GM18511 (cell line): Measurements from ENCODE around the gene MRI1.
"Not testable (repeated sequence)": the region's sequence is repeated elsewhere in the genome, so short reads cannot be mapped to it uniquely, and the experiment has no call there.

Experiments used
- ATAC-seq: cut with Tn5 transposase; IDR thresholded peaks from one replicate; pipeline ENCODE4 v1.9.1; 2021; ENCODE audit warnings: mild to moderate bottlenecking, moderate library complexity; ENCODE audit not compliant: unreplicated experiment

Gene MRI1

GRCh38 chr19:13764101-13764807, at the start of gene MRI1:
Gene MRI1, plus strand, starts transcription at chr19:13764522. Its CDS starts 67 bp downstream, at chr19:13764589.
- no peak for ATAC-seq

- no peak for ATAC-seq
Observed at GRCh38 chr19:13717194-13717643, 47.1 kb upstream of the MRI1 start.

GRCh38 chr19:13718733-13719132, 45.6 kb upstream of the MRI1 start:
- no peak for ATAC-seq

- ATAC-seq = no peak
Observed at GRCh38 chr19:13722146-13722545, 42.2 kb upstream of the MRI1 start.

DNA sequence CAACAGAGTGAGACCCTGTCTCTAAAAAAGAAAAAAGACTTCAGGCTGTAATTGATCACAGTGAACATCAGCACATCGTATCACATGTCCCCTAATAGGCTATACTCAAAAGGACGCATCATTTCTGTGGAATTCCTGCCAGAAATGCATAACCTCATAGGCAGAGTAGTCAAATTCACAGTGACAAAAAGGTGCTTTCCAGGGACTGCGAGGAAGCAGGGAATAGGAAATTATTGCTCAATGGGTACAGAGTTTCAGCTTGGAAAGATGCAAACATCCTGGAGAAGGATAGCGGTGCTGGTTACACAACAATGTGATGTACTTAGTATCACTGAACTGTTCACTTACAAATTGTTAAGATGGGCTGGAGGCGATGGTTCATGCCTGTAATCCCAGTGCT, 41.1 kb upstream of the MRI1 start:
- no peak for ATAC-seq

DNA sequence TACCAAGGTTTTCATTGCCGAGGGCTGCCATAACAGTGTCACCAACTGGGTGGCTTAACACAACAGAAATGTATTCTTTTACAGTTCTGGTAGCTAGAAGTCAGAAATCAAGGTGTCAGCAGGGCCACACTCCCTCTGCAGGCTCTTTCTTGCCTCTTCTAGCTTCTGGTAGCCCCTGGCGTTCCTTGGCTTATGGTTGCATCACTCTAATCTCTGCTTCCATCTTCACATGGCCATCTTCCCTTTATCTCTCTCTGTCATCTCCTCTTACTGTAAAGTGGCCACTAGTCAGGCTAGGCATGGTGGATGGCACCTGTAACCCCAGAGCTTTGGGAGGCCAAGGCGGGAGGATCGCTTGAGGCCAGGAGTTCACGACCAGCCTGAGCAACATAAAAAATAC, 38.0 kb upstream of the MRI1 start:
- no peak for ATAC-seq

- no peak for ATAC-seq
Observed at GRCh38 chr19:13727798-13728197, 36.5 kb upstream of the MRI1 start.

DNA sequence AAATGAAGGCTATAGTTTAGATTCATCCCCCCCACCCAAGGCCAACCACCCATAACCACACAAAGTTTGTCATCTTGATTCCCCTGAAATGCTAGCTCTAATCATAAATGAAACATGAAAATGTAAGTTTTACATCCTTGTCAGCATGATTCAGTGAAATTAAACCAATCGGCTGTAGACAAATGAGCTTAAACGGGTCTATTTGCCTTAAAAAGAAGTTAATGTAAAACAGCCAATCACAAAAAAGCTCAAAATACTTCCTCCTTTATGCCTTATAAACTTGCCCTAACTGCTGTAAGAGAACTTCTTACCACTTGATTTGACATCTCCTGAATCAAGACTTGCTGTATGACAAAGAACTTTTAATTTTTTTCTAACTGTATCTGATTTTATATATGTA, 34.5 kb upstream of the MRI1 start:
- ATAC-seq = no peak

DNA sequence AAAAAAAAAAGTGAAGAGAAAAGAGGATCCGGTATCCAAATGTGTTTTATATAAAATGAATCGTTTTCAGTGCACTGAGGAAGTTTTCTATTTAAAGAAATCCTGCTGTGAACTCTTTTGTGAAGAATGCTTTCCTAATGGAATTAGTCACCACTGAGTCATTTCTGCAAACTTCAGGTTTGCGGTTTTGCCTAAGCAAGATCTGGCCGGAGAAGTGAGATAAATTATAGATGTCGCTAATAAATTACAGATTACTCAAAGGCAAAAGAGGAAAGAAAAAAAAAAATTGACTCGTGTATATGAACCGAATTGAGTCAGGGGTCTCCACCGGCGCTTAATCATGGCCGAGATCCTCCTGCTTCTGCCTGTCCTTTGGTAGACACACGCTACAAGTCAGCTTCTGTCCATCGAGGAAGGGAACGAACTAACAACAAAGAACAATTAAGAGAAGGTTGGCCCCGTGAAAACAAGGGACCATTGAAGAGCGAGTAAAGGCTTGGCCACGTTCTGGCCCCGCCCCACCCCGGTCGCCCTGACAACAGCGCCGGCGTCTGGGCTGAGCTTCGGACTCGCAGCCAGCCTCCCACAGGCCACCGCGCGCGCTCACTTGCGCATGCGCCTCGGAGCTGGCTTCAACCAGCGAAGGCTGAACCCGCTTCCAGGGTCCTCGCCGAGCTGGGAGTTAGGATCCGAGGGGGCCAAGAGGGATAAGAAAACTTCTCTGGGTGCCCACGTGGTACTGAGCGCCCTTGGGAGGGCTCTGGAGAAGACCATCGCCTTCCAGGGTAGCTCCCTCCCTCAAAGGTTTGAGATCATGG, 33.0 kb upstream of the MRI1 start:
- peak; percentile 98 for ATAC-seq

DNA sequence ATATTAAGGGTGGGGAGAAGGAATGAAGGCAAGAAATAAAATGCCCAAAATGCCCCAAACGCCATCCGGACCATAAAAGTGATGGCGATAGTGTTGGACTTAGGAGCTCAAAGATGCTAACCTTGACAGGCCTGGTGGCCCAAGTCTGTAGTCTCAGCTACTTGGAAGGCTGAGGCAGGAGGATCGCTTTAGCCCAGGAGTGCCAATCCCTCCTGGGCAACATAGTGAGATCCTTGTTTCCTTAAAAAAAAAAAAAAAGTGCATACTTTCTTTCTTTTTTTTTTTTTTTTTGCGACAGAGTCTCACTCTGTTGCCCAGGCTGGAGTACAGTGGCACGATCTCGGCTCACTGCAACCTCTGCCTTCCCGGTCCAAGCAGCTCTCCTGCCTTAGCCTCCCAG, 32.0 kb upstream of the MRI1 start:
- no peak for ATAC-seq

DNA sequence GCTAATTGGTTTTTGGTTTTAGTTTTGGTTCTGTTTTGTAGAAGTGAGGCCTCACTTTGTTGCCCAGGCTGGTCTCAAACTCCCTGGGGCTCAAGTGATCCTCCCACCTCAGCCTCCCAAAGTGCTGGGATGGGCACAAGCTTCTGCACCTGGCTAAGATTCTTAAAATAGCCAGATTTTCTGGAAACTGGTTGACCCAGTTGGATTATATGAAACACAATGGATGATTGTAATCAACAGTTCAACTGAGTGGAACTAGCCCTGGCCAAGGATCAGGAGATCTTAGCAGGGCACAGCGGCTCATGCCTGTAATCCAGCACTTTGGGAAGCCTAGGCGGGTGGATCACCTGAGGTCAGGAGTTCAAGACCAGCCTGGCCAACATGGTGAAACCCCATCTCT, 29.6 kb upstream of the MRI1 start:
- no peak for ATAC-seq

DNA sequence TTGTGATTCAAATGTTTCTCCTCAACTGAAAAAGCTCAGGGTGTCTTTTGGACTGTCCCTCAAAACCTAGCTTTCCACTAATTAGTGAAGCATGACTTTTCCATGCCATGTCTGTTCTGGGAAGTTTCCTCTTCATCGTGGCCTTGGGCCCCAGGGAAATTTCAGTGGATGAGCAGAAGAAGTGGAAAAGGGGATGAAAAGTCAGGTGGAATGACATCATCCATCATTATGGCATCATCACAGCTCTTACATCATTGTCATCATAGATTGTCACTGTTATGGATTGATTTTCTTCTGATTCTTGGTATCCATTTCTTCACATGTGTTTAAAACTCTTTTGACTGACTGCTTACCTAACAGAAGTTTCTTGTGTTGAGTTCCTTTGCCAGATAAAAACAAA, 26.2 kb upstream of the MRI1 start:
- no peak for ATAC-seq

GRCh38 chr19:13741893-13742292, 22.4 kb upstream of the MRI1 start:
- ATAC-seq = no peak

GRCh38 chr19:13742756-13743155, 21.6 kb upstream of the MRI1 start:
- ATAC-seq = no peak

DNA sequence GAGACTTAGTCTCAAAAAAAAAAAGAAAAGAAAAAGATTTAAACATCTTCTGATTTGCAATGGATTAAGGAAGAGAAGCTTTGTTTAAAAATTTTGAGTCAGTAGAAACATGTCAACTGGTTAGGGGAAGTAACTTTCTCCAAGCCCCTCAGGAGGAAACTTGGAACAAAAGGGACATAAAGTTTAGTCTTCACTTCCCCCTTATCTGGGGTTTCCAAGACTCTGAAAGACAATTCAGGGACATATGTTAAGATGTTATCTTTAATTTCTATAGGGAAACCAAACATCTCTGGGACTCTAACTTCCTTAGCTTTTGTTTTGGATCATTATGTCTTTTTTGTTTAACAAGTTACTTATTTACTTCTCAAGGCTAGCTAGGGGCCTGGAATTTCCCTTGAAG, 20.1 kb upstream of the MRI1 start:
- no peak for ATAC-seq

DNA sequence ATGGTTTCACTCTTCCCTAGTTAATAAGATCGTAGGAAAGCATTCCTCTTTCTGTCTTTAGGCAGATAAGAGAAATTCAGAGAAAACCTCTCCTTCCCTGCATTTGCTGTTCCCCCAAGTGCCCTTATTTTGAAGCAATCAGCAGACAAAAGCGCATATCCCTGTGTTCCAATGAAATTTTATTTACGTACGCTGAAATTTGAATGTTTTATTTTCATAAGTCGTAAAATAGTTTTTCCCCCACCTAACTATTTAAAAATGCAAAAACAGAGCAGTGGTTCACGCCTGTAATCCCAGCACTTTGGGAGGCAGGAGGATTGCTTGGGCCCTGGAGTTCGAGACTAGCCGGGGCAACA, 17.2 kb upstream of the MRI1 start:
- no peak for ATAC-seq

- ATAC-seq = no peak
Observed at GRCh38 chr19:13748169-13748828, 16.0 kb upstream of the MRI1 start.

DNA sequence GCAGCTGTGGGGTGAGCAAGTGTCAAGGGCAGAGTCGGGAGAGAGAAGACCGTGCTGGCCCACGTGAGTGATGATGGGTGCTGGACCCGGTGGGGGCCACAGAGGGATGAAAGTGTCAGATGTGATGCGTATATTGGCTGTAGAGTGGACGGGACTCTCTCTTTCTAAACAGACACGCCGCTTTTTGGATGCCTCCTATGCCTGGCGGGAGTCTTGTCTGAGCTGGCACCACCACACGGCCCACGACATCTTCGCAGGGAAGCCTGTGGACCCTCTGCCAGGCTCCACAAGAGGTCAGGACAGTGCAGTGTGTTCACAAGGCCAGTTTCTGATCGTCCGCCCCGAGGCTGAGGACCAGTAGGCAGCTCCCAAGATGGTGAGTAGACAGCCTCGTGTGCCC, 12.9 kb upstream of the MRI1 start:
- no peak for ATAC-seq

DNA sequence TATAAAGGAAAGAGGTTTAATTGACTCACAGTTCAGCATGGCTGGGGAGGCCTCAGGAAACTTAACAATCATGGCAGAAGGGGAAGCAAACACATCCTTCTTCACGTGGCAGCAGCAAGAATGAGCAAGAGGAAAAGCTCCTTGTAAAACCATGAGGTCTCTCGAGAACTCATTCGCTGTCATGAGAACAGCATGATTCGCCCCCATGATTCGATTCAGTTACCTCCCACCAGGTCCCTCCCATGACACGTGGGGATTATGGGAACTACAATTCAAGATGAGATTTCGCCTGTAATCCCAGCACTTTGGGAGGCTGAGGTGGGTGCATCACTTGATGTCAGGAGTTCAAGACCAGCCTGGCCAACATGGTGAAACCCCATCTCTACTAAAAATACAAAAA, 10.7 kb upstream of the MRI1 start:
- ATAC-seq = not testable (repeated sequence)

DNA sequence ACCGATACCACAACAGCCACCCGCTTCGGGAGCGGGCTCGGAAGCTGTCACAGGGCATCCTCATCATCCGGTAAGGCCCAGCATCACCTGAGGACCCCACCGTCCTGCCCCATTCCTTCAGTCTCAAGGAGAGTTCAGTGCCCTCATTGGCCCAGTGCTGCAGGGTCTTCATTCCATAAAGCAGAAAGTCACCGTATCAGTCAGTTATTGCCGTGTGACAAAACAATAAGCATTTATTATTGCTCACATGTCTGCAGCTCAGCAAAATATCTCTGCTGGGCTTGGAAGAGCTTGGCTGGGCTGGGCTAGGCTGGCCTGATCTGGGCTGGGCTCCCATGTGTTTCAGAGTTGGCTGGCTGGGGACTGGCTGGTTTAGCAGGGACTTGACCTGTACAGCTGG, 8.1 kb upstream of the MRI1 start:
- ATAC-seq = no peak

- no peak for ATAC-seq
Observed at GRCh38 chr19:13757805-13758772, 6.2 kb upstream of the MRI1 start.
